HepG2 (cell line): Measurements from ENCODE around the gene C14orf93. TPM values are rescaled to one million over a fixed set of nuclear protein-coding genes. Genes with fewer than 3 reads are reported as not detected.

Source experiments
- ATF7 ChIP-seq, 2 experiments: fragments of 450-650 bp in 1 of 2; sonication (generic) in 1 of 2; formaldehyde crosslinking in 1 of 2; IDR thresholded peaks; 2 replicates each; pipeline versions ENCODE4 v1.4.0 to v1.6.1; 2016 to 2020; ENCODE audit warnings: antibody characterized with exemption in 1 of 2, mild to moderate bottlenecking in 1 of 2, missing genetic modification reagents in 1 of 2
- FOXJ3 ChIP-seq: sonication (generic); formaldehyde crosslinking; IDR thresholded peaks from 2 replicates; pipeline ENCODE4 v1.4.0; 2020; ENCODE audit warnings: missing genetic modification reagents, mild to moderate bottlenecking, borderline replicate concordance
- NKX3-1 ChIP-seq: sonication (generic); formaldehyde crosslinking; IDR thresholded peaks from 2 replicates; pipeline ENCODE4 v1.5.0; 2020; ENCODE audit warnings: missing genetic modification reagents
- PITX1 ChIP-seq: sonication (generic); formaldehyde crosslinking; IDR thresholded peaks from 2 replicates; pipeline ENCODE4 v1.5.1; 2020; ENCODE audit warnings: mild to moderate bottlenecking, missing genetic modification reagents
- SALL2 ChIP-seq: sonication (generic); formaldehyde crosslinking; IDR thresholded peaks from 2 replicates; pipeline ENCODE4 v1.8.1; 2023; ENCODE audit warnings: mild to moderate bottlenecking, missing genetic modification reagents, inconsistent platforms
- SATB2 ChIP-seq: sonication (generic); formaldehyde crosslinking; IDR thresholded peaks from 2 replicates; pipeline ENCODE4 v1.5.0; 2020; ENCODE audit warnings: missing genetic modification reagents
- SRF ChIP-seq: IDR thresholded peaks from 2 replicates; pipeline ENCODE4 v1.6.1; 2011; ENCODE audit warnings: mild to moderate bottlenecking, low read depth, low read length, moderate library complexity
- SRSF1 ChIP-seq: fragments of 200-400 bp; formaldehyde crosslinking; optimal IDR thresholded peaks from 2 replicates; pipeline ENCODE3; 2017; ENCODE audit warnings: mild to moderate bottlenecking, low read depth, low read length, moderate library complexity
- SSRP1 ChIP-seq: IDR thresholded peaks from 2 replicates; pipeline ENCODE4 v1.6.1; 2016; ENCODE audit warnings: control low read depth
- TOPORS ChIP-seq: sonication (generic); formaldehyde crosslinking; IDR thresholded peaks from 2 replicates; pipeline ENCODE4 v1.8.0; 2023; ENCODE audit warnings: mild to moderate bottlenecking, missing genetic modification reagents
- ZNF460 ChIP-seq: sonication (generic); formaldehyde crosslinking; IDR thresholded peaks from 2 replicates; pipeline ENCODE4 v1.5.1; 2020; ENCODE audit warnings: missing genetic modification reagents, mild to moderate bottlenecking, borderline replicate concordance
- ZNF780A ChIP-seq: sonication (generic); formaldehyde crosslinking; IDR thresholded peaks from 2 replicates; pipeline ENCODE4 v1.8.0; 2022; ENCODE audit warnings: mild to moderate bottlenecking, missing genetic modification reagents, moderate library complexity
- ZNF878 ChIP-seq: sonication (generic); formaldehyde crosslinking; IDR thresholded peaks from 2 replicates; pipeline ENCODE4 v1.8.1; 2023; ENCODE audit warnings: mild to moderate bottlenecking, missing genetic modification reagents, moderate library complexity
- ZSCAN22 ChIP-seq: sonication (generic); formaldehyde crosslinking; IDR thresholded peaks from 2 replicates; pipeline ENCODE4 v1.4.0; 2020; ENCODE audit warnings: mild to moderate bottlenecking, missing genetic modification reagents
- polyA plus RNA-seq, 8 experiments: library from polyadenylated mRNA; depleted of rRNA in 3 of 8; stranded (reverse) in 7 of 8; unstranded in 1 of 8; fragments of >200 nt; fragmentation: Illumina TruSeq in 4 of 8; extraction: Trizol in 4 of 8; gene quantifications; 2 replicates each; pipeline versions ENCODE4 v1.2.1 to v1.2.3, GENCODE V29; 2011 to 2016; ENCODE audit warnings: low read depth in 4 of 8, missing spikeins in 1 of 8, mixed read lengths in 1 of 8; ENCODE audit not compliant: insufficient read depth in 1 of 8
- total RNA-seq, 5 experiments: library from RNA; depleted of rRNA; stranded (reverse); fragments of >200 nt; fragmentation: Illumina TruSeq; extraction: Trizol; gene quantifications; 2 replicates each; pipeline ENCODE4 v1.2.3, GENCODE V29; 2016; ENCODE audit warnings: low read depth in 1 of 5
- TF ChIP-seq, protein P1 (sequence below): sonication (generic); formaldehyde crosslinking; IDR thresholded peaks from 2 replicates; pipeline ENCODE4 v1.4.0; 2020; ENCODE audit warnings: mild to moderate bottlenecking, missing genetic modification reagents
- TF ChIP-seq, protein P2 (sequence below): sonication (generic); formaldehyde crosslinking; IDR thresholded peaks from 2 replicates; pipeline ENCODE4 v1.5.0; 2020; ENCODE audit warnings: missing genetic modification reagents, mild to moderate bottlenecking, borderline replicate concordance
- TF ChIP-seq, protein P3 (sequence below): IDR thresholded peaks from 2 replicates; pipeline ENCODE4 v1.6.1; 2016; ENCODE audit warnings: mild to moderate bottlenecking
- TF ChIP-seq, protein P4 (sequence below): sonication (generic); formaldehyde crosslinking; IDR thresholded peaks from 2 replicates; pipeline ENCODE4 v1.9.0; 2021; ENCODE audit warnings: missing genetic modification reagents, borderline replicate concordance
- TF ChIP-seq, protein P5 (sequence below): IDR thresholded peaks from 2 replicates; pipeline ENCODE4 v1.4.0; 2020; ENCODE audit warnings: mild to moderate bottlenecking, missing genetic modification reagents

The C14orf93 gene
- total and polyA plus RNA-seq, 2 of the 13 experiments (the other 11 are each of a cell fraction or from before 2014, with no cell fraction given): 11.4 to 22.5 TPM

DNA sequence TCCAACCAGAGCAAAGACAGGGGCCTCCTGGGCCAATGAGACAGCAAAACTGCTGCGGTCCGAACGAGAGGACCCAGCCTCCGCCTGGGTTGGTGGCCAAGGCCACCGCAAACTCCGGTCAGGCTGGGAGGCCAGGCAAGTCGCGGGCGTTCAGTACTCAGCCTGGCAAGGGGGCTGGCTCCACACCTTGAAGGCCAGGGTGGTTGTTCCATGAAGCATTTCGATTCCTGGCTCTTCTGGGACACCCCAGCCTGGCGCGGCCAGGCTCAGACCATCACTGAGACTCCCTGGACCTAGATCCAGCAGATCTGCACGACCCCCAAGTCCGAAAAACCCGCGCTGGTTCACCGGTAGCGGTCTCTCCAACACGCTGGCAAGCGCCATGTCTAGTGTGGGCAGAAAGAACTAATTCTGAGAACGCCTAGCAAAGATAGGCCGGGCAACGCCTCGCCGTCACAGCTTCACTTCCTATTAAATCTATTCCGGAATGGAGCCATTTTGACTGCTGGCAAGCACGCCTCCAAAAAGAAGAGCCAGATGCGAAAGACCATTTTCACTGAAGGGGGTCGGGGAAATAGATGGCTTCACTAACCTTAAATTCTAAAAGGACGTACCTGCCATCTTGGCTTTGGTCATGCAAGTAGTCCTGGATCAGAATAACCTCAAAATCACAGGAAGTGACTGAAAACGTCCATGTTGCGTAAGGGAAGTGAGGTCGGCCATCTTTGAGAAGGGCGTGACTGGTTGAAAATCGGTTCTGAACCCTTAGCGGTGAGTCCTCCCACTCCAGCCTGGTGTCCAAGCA lies 24.8 kb upstream of the C14orf93 start, which contains the start of gene PSMB5 (continued):
- TF ChIP-seq, protein P1, sequence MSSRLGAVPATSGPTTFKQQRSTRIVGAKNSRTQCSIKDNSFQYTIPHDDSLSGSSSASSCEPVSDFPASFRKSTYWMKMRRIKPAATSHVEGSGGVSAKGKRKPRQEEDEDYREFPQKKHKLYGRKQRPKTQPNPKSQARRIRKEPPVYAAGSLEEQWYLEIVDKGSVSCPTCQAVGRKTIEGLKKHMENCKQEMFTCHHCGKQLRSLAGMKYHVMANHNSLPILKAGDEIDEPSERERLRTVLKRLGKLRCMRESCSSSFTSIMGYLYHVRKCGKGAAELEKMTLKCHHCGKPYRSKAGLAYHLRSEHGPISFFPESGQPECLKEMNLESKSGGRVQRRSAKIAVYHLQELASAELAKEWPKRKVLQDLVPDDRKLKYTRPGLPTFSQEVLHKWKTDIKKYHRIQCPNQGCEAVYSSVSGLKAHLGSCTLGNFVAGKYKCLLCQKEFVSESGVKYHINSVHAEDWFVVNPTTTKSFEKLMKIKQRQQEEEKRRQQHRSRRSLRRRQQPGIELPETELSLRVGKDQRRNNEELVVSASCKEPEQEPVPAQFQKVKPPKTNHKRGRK (CRISPR knock-in tag): no peak
- TF ChIP-seq ZNF878 (CRISPR knock-in tag) (no peak), SRSF1 (peak; percentile 95), ZNF780A (CRISPR knock-in tag) (0 out of 2 replicates have a peak, but pooled peaks have one; percentile 72), TOPORS (peak; percentile 94), ZNF460 (no peak), SRF (no peak), NKX3-1 (CRISPR knock-in tag) (peak; percentile 48; the same call in 1 of the 2 replicates), PITX1 (CRISPR knock-in tag) (peak; percentile 85), SALL2 (CRISPR knock-in tag) (peak; percentile 91; the same call in 1 of the 2 replicates), FOXJ3 (peak; percentile 82; the same call in 1 of the 2 replicates), ATF7 (IDR thresholded peaks at IDR 0.05) (peak; percentile 31; the same call in 1 of the 2 replicates), ATF7 (CRISPR knock-in tag; IDR thresholded peaks at IDR 0.05) (peak; percentile 23; the same call in 1 of the 2 replicates), ZSCAN22 (CRISPR knock-in tag) (no peak), SSRP1 (no peak), SATB2 (CRISPR knock-in tag) (peak; percentile 54)
- TF ChIP-seq, protein P2, sequence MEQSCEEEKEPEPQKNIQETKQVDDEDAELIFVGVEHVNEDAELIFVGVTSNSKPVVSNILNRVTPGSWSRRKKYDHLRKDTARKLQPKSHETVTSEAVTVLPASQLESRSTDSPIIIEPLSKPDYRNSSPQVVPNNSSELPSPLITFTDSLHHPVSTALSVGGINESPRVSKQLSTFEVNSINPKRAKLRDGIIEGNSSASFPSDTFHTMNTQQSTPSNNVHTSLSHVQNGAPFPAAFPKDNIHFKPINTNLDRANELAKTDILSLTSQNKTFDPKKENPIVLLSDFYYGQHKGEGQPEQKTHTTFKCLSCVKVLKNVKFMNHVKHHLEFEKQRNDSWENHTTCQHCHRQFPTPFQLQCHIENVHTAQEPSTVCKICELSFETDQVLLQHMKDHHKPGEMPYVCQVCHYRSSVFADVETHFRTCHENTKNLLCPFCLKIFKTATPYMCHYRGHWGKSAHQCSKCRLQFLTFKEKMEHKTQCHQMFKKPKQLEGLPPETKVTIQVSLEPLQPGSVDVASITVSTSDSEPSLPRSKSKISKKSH (CRISPR knock-in tag): peak; percentile 99
- TF ChIP-seq, protein P3, sequence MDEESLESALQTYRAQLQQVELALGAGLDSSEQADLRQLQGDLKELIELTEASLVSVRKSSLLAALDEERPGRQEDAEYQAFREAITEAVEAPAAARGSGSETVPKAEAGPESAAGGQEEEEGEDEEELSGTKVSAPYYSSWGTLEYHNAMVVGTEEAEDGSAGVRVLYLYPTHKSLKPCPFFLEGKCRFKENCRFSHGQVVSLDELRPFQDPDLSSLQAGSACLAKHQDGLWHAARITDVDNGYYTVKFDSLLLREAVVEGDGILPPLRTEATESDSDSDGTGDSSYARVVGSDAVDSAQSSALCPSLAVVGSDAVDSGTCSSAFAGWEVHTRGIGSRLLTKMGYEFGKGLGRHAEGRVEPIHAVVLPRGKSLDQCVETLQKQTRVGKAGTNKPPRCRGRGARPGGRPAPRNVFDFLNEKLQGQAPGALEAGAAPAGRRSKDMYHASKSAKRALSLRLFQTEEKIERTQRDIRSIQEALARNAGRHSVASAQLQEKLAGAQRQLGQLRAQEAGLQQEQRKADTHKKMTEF (CRISPR knock-in tag): peak; percentile 96
- TF ChIP-seq, protein P4, sequence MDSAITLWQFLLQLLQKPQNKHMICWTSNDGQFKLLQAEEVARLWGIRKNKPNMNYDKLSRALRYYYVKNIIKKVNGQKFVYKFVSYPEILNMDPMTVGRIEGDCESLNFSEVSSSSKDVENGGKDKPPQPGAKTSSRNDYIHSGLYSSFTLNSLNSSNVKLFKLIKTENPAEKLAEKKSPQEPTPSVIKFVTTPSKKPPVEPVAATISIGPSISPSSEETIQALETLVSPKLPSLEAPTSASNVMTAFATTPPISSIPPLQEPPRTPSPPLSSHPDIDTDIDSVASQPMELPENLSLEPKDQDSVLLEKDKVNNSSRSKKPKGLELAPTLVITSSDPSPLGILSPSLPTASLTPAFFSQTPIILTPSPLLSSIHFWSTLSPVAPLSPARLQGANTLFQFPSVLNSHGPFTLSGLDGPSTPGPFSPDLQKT (CRISPR knock-in tag): no peak
- TF ChIP-seq, protein P5, sequence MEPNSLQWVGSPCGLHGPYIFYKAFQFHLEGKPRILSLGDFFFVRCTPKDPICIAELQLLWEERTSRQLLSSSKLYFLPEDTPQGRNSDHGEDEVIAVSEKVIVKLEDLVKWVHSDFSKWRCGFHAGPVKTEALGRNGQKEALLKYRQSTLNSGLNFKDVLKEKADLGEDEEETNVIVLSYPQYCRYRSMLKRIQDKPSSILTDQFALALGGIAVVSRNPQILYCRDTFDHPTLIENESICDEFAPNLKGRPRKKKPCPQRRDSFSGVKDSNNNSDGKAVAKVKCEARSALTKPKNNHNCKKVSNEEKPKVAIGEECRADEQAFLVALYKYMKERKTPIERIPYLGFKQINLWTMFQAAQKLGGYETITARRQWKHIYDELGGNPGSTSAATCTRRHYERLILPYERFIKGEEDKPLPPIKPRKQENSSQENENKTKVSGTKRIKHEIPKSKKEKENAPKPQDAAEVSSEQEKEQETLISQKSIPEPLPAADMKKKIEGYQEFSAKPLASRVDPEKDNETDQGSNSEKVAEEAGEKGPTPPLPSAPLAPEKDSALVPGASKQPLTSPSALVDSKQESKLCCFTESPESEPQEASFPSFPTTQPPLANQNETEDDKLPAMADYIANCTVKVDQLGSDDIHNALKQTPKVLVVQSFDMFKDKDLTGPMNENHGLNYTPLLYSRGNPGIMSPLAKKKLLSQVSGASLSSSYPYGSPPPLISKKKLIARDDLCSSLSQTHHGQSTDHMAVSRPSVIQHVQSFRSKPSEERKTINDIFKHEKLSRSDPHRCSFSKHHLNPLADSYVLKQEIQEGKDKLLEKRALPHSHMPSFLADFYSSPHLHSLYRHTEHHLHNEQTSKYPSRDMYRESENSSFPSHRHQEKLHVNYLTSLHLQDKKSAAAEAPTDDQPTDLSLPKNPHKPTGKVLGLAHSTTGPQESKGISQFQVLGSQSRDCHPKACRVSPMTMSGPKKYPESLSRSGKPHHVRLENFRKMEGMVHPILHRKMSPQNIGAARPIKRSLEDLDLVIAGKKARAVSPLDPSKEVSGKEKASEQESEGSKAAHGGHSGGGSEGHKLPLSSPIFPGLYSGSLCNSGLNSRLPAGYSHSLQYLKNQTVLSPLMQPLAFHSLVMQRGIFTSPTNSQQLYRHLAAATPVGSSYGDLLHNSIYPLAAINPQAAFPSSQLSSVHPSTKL (CRISPR knock-in tag): peak; percentile 37; the same call in 1 of the 2 replicates
